Hematopoietic multipotent progenitor cell treated with erythropoietin and hydrocortisone succinate and interleukin-3 and kit ligand, for 6 days (in vitro differentiated cells): ENCODE measurements around the gene OR1J1.

Source experiments
- DNase-seq: peaks from one replicate; pipeline ENCODE4 v3.0.0-alpha.2; 2015

OR1J1 gene

GRCh38 chr9:122477826-122478225 lies at the start of gene OR1J1:
Gene OR1J1 (minus strand): TSS chr9:122477926. CDS start chr9:122477926, 0 bp downstream.
- no peak for DNase-seq

- DNase-seq, result no peak
Observed at GRCh38 chr9:122527193-122527592, 49.5 kb upstream of the OR1J1 start, which contains the start of gene OR1N1. Gene OR1N1 (minus strand): TSS chr9:122527293. CDS start chr9:122527293, 0 bp downstream.

DNA sequence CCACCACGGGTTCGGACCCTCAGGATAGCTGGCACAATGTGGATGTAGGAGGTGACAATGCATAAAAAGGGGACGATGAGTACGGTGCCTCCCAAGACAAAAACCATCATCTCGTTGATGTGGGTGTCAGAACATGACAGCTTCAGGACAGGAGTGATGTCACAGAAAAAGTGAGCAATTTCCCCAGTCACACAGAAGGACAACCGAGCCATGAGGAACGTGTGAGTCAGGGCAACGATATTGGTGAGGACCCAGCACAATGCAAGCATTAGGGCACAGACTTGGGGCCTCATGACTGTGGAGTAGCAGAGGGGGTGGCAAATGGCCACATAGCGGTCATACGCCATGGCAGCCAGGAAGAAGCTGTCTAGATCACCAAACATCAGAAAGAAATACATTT lies 48.9 kb upstream of the OR1J1 start:
- DNase-seq, result no peak

GRCh38 chr9:122519376-122519775 lies 41.6 kb upstream of the OR1J1 start:
- no peak for DNase-seq

DNA sequence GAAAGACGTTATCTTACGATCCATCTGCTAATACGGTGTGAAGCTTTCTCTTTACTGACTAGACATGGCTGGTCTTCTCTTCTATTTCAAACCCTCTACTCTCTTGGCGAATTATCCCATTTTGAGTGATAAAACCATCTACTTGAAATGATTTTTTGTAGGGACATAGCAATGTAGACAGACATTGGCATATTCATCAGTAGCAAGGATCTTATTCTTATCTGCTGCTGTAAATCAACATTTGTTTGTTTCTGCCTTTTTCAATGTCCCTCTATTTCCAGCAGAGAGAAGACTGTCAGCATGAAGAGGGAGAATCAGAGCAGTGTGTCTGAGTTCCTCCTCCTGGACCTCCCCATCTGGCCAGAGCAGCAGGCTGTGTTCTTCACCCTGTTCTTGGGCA lies 41.1 kb upstream of the OR1J1 start, which contains the start of gene OR1J4:
Gene OR1J4, plus strand, starts transcription at position 301 of the 400 bp plus-strand sequence. Its CDS starts 0 bp downstream, at position 301.
- DNase-seq, result no peak

- no peak for DNase-seq
Observed at GRCh38 chr9:122518226-122518625, 40.5 kb upstream of the OR1J1 start.

DNA sequence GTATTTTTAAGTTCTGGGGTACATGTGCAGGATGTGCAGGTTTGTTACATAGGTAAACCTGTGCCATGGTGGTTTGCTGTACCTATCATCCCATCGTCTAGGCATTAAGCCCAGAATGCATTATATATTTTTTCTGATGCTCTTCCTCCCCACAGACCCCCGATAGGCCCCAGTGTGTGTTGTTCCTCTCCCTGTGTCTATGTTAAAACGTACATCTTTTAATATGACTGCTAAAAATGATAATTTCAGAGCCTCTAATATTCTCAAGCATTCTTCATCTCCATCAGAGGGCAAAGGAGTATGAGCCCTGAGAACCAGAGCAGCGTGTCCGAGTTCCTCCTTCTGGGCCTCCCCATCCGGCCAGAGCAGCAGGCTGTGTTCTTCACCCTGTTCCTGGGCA lies 32.8 kb upstream of the OR1J1 start, which contains the start of gene OR1J2:
Gene OR1J2, plus strand, starts transcription at position 301 of the 400 bp plus-strand sequence. Its CDS starts 0 bp downstream, at position 301.
- DNase-seq, result no peak

DNA sequence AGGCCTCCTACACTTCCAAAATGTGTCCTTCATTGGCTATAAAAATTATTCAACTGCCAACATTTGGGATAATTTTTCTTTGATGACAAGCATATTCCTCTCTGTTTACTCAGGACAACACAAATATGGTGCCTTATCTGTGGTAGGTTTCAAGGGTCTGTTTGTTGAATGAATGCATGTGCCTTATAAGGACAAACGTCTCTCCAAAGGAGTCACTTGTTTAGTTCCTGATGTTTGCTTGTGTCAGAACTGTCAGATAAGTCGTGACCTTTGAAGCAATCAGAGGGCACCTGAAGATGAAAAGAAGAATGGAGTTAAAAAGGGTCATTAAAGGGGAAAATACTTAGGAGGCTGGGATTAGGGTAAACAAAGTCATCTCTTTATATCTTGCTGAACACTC lies 29.2 kb upstream of the OR1J1 start:
- no peak for DNase-seq

GRCh38 chr9:122498883-122499288 lies 21.2 kb upstream of the OR1J1 start:
- DNase-seq, result peak; percentile 66

DNA sequence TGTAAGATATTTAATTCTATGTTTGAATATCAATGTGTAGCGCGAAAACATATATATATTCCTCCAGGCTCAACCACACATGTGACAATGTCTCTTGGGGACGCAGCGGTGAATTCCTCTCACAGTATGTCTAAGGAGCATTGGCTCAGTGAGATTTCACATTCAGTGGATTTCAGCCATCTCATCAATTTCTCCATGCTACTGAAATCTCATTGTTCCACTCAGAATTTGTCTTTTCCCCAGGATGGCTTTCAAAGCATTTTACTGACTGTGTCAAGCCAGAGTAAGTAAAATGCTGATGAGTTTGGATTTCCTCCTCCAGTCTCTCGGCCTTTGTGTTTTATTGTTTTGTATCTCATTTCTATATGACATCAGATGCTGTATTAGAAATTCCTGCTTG lies 1.3 kb upstream of the OR1J1 start:
- DNase-seq, result no peak

- DNase-seq, result no peak
Observed at GRCh38 chr9:122477346-122477745, 380 bp downstream of the OR1J1 start.

GRCh38 chr9:122475717-122476116 lies 2.0 kb downstream of the OR1J1 start:
- no peak for DNase-seq

GRCh38 chr9:122474561-122474960 lies 3.2 kb downstream of the OR1J1 start:
- peak; percentile 15 for DNase-seq

DNA sequence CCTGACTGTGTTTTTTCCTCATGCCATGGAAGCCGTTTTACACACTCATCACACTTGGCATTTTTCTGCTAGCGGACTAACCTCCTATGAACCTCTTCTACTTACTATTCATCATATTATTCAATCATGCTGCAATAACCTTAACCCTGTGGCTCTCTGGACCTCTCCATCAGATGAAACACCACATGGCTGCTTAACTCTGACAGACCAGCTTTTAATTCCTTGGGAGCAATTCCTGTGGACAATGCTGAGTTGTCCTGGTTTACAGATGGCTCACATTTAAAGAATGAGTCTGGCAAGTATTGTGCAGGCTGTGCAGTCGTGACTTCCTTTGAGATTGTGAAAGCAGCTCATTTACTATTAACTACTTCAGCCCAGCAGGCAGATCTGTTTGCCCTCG lies 9.0 kb downstream of the OR1J1 start:
- no peak for DNase-seq

- no peak for DNase-seq
Observed at GRCh38 chr9:122466456-122466855, 11.3 kb downstream of the OR1J1 start.

DNA sequence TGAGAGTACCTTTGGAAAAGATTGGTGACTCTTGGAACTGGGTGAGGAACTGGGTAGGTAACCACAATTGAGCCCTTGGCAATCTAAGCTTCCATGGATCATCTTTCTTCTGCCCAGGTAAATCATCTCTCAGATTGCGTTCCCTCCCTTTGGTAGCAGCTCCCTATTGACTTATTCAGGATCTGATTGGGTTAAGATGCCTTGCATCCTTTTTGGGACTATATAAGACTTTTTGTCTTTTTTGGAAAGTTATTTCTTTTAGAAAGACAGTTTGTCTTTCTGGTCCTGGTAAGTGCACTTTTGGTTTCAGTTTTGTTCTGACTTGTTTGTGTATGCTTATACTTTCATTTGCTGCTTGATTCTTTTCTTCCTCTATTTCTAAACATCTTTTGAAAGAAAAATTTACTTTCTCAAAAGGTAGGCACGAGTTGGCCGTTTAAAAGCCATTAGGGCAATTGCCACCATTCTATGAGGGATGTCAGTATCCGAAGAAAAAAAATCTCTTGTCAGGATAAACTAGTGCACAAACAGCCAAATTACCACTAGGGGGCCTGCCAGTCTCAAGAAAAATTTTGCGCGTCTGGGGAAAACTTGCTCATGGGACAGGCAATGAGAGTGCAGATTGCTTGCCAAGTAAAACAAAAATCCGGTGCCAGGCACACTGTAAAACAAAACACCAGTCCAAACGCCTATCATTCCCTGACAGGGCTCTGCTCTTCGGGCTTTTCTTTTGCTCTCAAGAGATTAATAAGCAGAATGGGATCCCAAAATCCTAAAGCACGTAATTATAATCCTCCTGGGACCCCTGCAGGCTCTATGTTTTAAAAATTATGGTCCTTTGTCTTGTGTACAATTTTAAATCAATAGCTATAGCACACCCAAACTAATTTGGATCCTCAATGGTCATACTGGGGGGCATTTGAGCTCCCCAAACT lies 12.8 kb downstream of the OR1J1 start:
- DNase-seq, result peak; percentile 95

GRCh38 chr9:122463828-122464632 lies 13.7 kb downstream of the OR1J1 start:
- DNase-seq, result peak; percentile 66

GRCh38 chr9:122457787-122458186 lies 19.9 kb downstream of the OR1J1 start:
- DNase-seq, result no peak

GRCh38 chr9:122456123-122456522 lies 21.6 kb downstream of the OR1J1 start:
- DNase-seq, result no peak

DNA sequence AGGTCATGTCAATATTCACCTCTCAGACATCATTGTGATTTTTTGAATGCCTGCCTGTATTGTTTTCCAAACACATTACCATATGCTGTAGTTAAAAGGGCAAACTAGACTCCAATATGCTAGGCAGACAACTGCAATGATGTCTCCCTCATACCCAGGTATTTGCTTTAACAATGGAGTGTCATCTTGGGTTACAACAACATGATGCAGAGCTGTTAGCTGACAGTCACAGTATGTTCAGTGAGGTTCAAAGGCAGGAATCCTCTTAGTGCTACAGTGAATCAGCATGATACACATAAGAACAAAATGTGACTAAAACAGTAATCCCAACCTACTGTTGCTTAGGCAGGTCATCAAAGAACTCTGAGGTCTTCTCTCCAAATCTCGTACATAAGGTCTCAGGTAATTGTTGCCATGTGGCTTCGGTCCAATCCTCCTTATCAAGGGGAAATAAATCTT lies 24.0 kb downstream of the OR1J1 start:
- DNase-seq, result no peak

DNA sequence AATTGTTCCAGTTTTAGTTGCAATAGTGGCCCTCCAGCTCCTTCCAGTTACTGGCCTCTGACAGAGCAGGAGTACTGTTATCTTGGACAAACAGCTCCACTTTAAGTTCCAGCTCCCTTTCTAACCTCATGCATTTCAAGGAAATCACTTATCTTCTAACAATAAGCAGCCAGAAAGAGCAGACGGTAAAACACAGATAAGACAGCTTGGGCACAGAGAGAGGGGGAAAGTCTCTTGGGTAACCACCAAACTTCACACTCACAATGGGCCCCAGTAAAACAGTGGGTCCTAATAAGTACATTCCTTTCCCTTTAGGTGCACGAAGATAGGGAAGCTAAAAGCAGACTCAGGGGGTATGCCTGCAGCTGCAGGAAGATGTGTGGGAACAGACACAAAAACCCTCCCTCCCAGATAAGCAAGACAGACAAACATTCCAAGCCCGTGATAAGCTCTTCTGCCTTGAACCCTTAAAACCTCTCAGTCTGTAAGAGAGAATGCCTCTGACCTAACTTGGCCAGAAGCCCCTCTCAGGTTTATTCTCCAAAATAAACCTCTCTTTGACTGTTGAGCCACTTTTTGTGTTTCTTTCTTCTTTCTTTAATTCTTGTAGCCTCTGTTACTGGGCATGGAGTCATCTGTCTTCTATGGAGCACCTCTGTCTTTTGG lies 30.8 kb downstream of the OR1J1 start:
- DNase-seq, result peak; percentile 90

GRCh38 chr9:122445155-122445749 lies 32.5 kb downstream of the OR1J1 start:
- DNase-seq, result no peak
